IMR-90 (cell line): ENCODE results near the gene SMCP. TPM values are rescaled to one million over a fixed set of nuclear protein-coding genes. Genes with fewer than 3 reads are reported as not detected.

Experiments
- ATAC-seq: fragments of 200-7000 bp; cut with Tn5 transposase; 2 replicates; pipeline ENCODE4 v1.9.1; 2020; ENCODE audit warnings: low read depth, mild to moderate bottlenecking, moderate library complexity
- BruUV-seq: library from RNA; stranded (reverse); fragments of 400-500 nt; replicated peaks from 2 replicates; lab custom pipeline; 2021; lab: Mats Ljungman, UMichigan
- CTCF ChIA-PET: fragments of 300-600 bp; formaldehyde crosslinking; extraction: SDS; loops from one replicate; lab custom pipeline; 2021; ENCODE audit warnings: antibody characterized with exemption; lab: Yijun Ruan, JAX
- POLR2A ChIA-PET: fragments of 300-600 bp; sonication (Branson Sonifier 250); formaldehyde crosslinking; loops from one replicate; lab custom pipeline; 2022; ENCODE audit warnings: antibody characterized with exemption; ENCODE audit not compliant: unreplicated experiment; lab: Charles Lee
- DNase-seq: peaks from one replicate; pipeline ENCODE4 v3.0.0; 2013
- H2AFZ ChIP-seq: replicated peaks from 2 replicates; pipeline ENCODE3; 2013; ENCODE audit warnings: low read length, mild to moderate bottlenecking; ENCODE audit not compliant: poor library complexity
- H2AK5ac ChIP-seq: 2 replicates; pipeline ENCODE4 v1.6.1; 2013; ENCODE audit warnings: low read depth, low read length, inconsistent platforms
- H2AK9ac ChIP-seq: replicated peaks from 2 replicates; pipeline ENCODE3; 2013; ENCODE audit warnings: mild to moderate bottlenecking, low read depth, low read length, moderate library complexity; ENCODE audit not compliant: poor library complexity
- H2BK120ac ChIP-seq: 2 replicates; pipeline ENCODE4 v1.6.1; 2013; ENCODE audit warnings: low read depth, low read length, inconsistent platforms
- H2BK15ac ChIP-seq: 3 replicates; pipeline ENCODE4 v1.6.1; 2013; ENCODE audit warnings: low read depth, low read length, inconsistent platforms
- H2BK20ac ChIP-seq: 2 replicates; pipeline ENCODE4 v1.6.1; 2013; ENCODE audit warnings: low read depth, mild to moderate bottlenecking, inconsistent platforms, low read length, moderate library complexity
- H2BK5ac ChIP-seq: 2 replicates; pipeline ENCODE4 v1.6.1; 2013; ENCODE audit warnings: mild to moderate bottlenecking, low read depth, low read length, inconsistent platforms; ENCODE audit not compliant: poor library complexity, severe bottlenecking
- H3K14ac ChIP-seq: replicated peaks from 2 replicates; pipeline ENCODE4 v1.6.1; 2013; ENCODE audit warnings: low read depth, low read length, inconsistent platforms
- H3K18ac ChIP-seq: 2 replicates; pipeline ENCODE4 v1.6.1; 2013; ENCODE audit warnings: low read depth, low read length, control low read depth
- H3K23ac ChIP-seq: 2 replicates; pipeline ENCODE4 v1.6.1; 2013; ENCODE audit warnings: low read depth, low read length, inconsistent platforms
- H3K27ac ChIP-seq: 2 replicates; pipeline ENCODE4 v1.5.1; 2013; ENCODE audit warnings: mild to moderate bottlenecking, control low read depth, low read length; ENCODE audit not compliant: insufficient read depth
- H3K27me3 ChIP-seq: 2 replicates; pipeline ENCODE4 v1.6.1; 2013; ENCODE audit warnings: low read length; ENCODE audit not compliant: control insufficient read depth, insufficient read depth
- H3K36me3 ChIP-seq: 2 replicates; pipeline ENCODE4 v1.6.1; 2013; ENCODE audit warnings: low read length, mixed read lengths; ENCODE audit not compliant: control insufficient read depth, insufficient read depth
- H3K4ac ChIP-seq: 2 replicates; pipeline ENCODE4 v1.6.1; 2013; ENCODE audit warnings: low read depth, low read length, inconsistent platforms
- H3K4me1 ChIP-seq: 2 replicates; pipeline ENCODE4 v1.6.1; 2013; ENCODE audit warnings: low read length, mixed read lengths; ENCODE audit not compliant: control insufficient read depth, insufficient read depth
- H3K4me2 ChIP-seq: 2 replicates; pipeline ENCODE4 v1.6.1; 2013; ENCODE audit warnings: low read depth, mild to moderate bottlenecking, control low read depth, low read length, moderate library complexity
- H3K4me3 ChIP-seq: 2 replicates; pipeline ENCODE4 v1.5.1; 2013; ENCODE audit warnings: low read depth, mild to moderate bottlenecking, control low read depth, low read length, moderate library complexity; ENCODE audit not compliant: insufficient read depth
- H3K56ac ChIP-seq: 2 replicates; pipeline ENCODE4 v1.6.1; 2013; ENCODE audit warnings: low read length, inconsistent platforms; ENCODE audit not compliant: insufficient read depth; ENCODE audit errors: extremely low read depth
- H3K79me1 ChIP-seq, 2 experiments: 2 replicates each; pipeline ENCODE4 v1.6.1; 2013; ENCODE audit warnings: low read length in 2 of 2, inconsistent platforms in 1 of 2, low read depth in 1 of 2
- H3K9ac ChIP-seq: 2 replicates; pipeline ENCODE4 v1.6.1; 2013; ENCODE audit warnings: low read depth, low read length, control low read depth
- H3K9me1 ChIP-seq: 2 replicates; pipeline ENCODE4 v1.6.1; 2013; ENCODE audit warnings: low read length, inconsistent platforms; ENCODE audit not compliant: insufficient read depth
- H3K9me3 ChIP-seq: 2 replicates; pipeline ENCODE4 v1.6.1; 2013; ENCODE audit warnings: low read length; ENCODE audit not compliant: control insufficient read depth, insufficient read depth
- H4K20me1 ChIP-seq: 2 replicates; pipeline ENCODE4 v1.6.1; 2013; ENCODE audit warnings: low read length, inconsistent platforms; ENCODE audit not compliant: insufficient read depth
- H4K5ac ChIP-seq: 2 replicates; pipeline ENCODE4 v1.6.1; 2013; ENCODE audit warnings: mild to moderate bottlenecking, low read depth, low read length, control low read depth
- H4K8ac ChIP-seq, 2 experiments: 2 replicates each; pipeline ENCODE4 v1.6.1; 2013; ENCODE audit warnings: low read depth in 2 of 2, low read length in 2 of 2, control low read depth in 1 of 2, inconsistent platforms in 1 of 2
- H4K91ac ChIP-seq: 2 replicates; pipeline ENCODE4 v1.6.1; 2013; ENCODE audit warnings: low read depth, low read length, inconsistent platforms; ENCODE audit not compliant: insufficient read depth
- BHLHE40 ChIP-seq: fragments of 150-350 bp; IDR thresholded peaks from 2 replicates; pipeline ENCODE4 v1.6.1; 2016; ENCODE audit warnings: mild to moderate bottlenecking, low read depth, low read length
- CHD1 ChIP-seq: IDR thresholded peaks from 2 replicates; pipeline ENCODE4 v1.6.1; 2012; ENCODE audit warnings: low read depth, low read length, improper control_type of control experiment
- CTCF ChIP-seq: conservative IDR thresholded peaks from 2 replicates; pipeline ENCODE4 v1.5.1; 2012; ENCODE audit warnings: mild to moderate bottlenecking, low read depth, low read length, improper control_type of control experiment
- ELK1 ChIP-seq: fragments of 150-350 bp; IDR thresholded peaks from 2 replicates; pipeline ENCODE4 v1.6.1; 2016; ENCODE audit warnings: low read depth, mild to moderate bottlenecking, low read length, moderate library complexity, borderline replicate concordance
- FOS ChIP-seq: fragments of 150-350 bp; IDR thresholded peaks from 2 replicates; pipeline ENCODE4 v1.6.1; 2016; ENCODE audit warnings: low read depth, low read length
- MAFK ChIP-seq: IDR thresholded peaks from 2 replicates; pipeline ENCODE4 v1.6.1; 2012; ENCODE audit warnings: low read depth, low read length, improper control_type of control experiment
- MAZ ChIP-seq: IDR thresholded peaks from 2 replicates; pipeline ENCODE4 v1.6.1; 2012; ENCODE audit warnings: low read depth, mild to moderate bottlenecking, low read length, improper control_type of control experiment, moderate library complexity, borderline replicate concordance
- MXI1 ChIP-seq: IDR thresholded peaks from 2 replicates; pipeline ENCODE4 v1.6.1; 2012; ENCODE audit warnings: low read depth, mild to moderate bottlenecking, low read length, moderate library complexity, borderline replicate concordance
- NFE2L2 ChIP-seq: fragments of 150-350 bp; IDR thresholded peaks from 2 replicates; pipeline ENCODE4 v1.6.1; 2016; ENCODE audit warnings: low read depth, mild to moderate bottlenecking, low read length
- POLR2A ChIP-seq: IDR thresholded peaks from 2 replicates; pipeline ENCODE4 v1.6.1; 2012; ENCODE audit warnings: mild to moderate bottlenecking, low read depth, low read length
- RAD21 ChIP-seq: IDR thresholded peaks from 2 replicates; pipeline ENCODE4 v1.6.1; 2012; ENCODE audit warnings: low read length, improper control_type of control experiment
- RCOR1 ChIP-seq: IDR thresholded peaks from 2 replicates; pipeline ENCODE4 v1.6.1; 2012; ENCODE audit warnings: mild to moderate bottlenecking, low read length, improper control_type of control experiment; ENCODE audit not compliant: insufficient replicate concordance
- SMC3 ChIP-seq: fragments of 150-350 bp; IDR thresholded peaks from 2 replicates; pipeline ENCODE4 v1.6.1; 2016; ENCODE audit warnings: low read depth, mild to moderate bottlenecking, antibody characterized with exemption, low read length, moderate library complexity
- USF2 ChIP-seq: fragments of 150-350 bp; IDR thresholded peaks from 2 replicates; pipeline ENCODE4 v1.6.1; 2017; ENCODE audit warnings: mild to moderate bottlenecking, antibody characterized with exemption, low read length, low read depth
- WGBS, 2 experiments: methylation state at CpG; one replicate each; pipeline versions ENCODE4 v1.1.5 to v1.1.7; 2013; ENCODE audit warnings: missing lambda C conversion rate in 2 of 2; ENCODE audit not compliant: insufficient read length in 1 of 2; ENCODE audit errors: extremely low coverage in 2 of 2; 5-methylcytosine and 5-hydroxymethylcytosine counted together
- dilution Hi-C: fragments of 300-500 bp; cut with HindIII; formaldehyde crosslinking; loops from one replicate; pipeline ENCODE4 v1.14.3; 2018; ENCODE audit warnings: low sequenced_read_pairs; ENCODE audit not compliant: unreplicated experiment
- in situ Hi-C: fragments of 300-500 bp; cut with MboI; formaldehyde crosslinking; loops from 3 replicates; pipeline ENCODE4 v1.14.3; 2019; ENCODE audit warnings: low sequenced_read_pairs, inconsistent platforms, mixed read lengths
- intact Hi-C: fragments of 100-400 bp; cut with micrococcal nuclease; formaldehyde crosslinking; loops from 2 replicates; pipeline ENCODE4 v1.10.0; 2022
- polyA plus RNA-seq, 3 experiments: library from polyadenylated mRNA; depleted of rRNA; stranded (reverse); fragments of >200 nt; gene quantifications; 2 replicates each; pipeline ENCODE4 v1.2.3, GENCODE V29; 2012; ENCODE audit warnings: low replicate concordance in 1 of 3
- total RNA-seq: library from RNA; depleted of rRNA; stranded (reverse); fragments of >200 nt; gene quantifications from 2 replicates; pipeline ENCODE4 v1.2.3, GENCODE V29; 2012

The SMCP gene
- total and polyA plus RNA-seq, 2 of the 4 experiments (the other 2 are of a cell fraction) = not detected

GRCh38 chr1:152866321-152866720, 11.8 kb upstream of the SMCP start:
- Histone ChIP-seq H3K27ac (no peak overlapping the region), H2BK20ac (no peak overlapping the region), H3K4me1 (no peaks in the 10 kb centered on the region), H4K5ac (no peak overlapping the region), H3K56ac (no peak overlapping the region), H3K79me1 (no peaks in the 10 kb centered on the region), H2BK15ac (no peak overlapping the region), H4K20me1 (no peaks in the 10 kb centered on the region), H3K9ac (no peak overlapping the region), H4K91ac (no peak overlapping the region), H3K4ac (no peak overlapping the region), H2BK120ac (no peak overlapping the region), H3K4me3 (no peak overlapping the region), H3K18ac (no peak overlapping the region), H3K23ac (no peak overlapping the region), H3K14ac (no peak overlapping the region), H2BK5ac (no peak overlapping the region), H2AFZ (no peak overlapping the region), H4K8ac (no peak overlapping the region), H3K27me3 (no peaks in the 10 kb centered on the region), H2AK9ac (no peak overlapping the region), H3K36me3 (no peaks in the 10 kb centered on the region), H3K4me2 (no peak overlapping the region), H3K9me1 (no peaks in the 10 kb centered on the region), H3K9me3 (no peaks in the 10 kb centered on the region), H2AK5ac (no peak overlapping the region)
- dilution Hi-C loops = no loop called here
- WGBS, 2 experiments = no CpG with 5 or more reads among the region's 2 CpGs
- DNase-seq (no peak), ATAC-seq (no peak)
- CTCF ChIA-PET = no interaction called here
- no TSS peak for BruUV-seq
- in situ Hi-C loops = no loop called here
- POLR2A ChIA-PET = no interaction called here
- intact Hi-C loops = loop anchor here (1.0 kb wide), 1 partner anchor 65 kb away; no protein-coding TSS in a partner anchor
- no peak for TF ChIP-seq SMC3
- no peak for TF ChIP-seq CTCF
- TF ChIP-seq CHD1 = no peak
- TF ChIP-seq MAFK = no peak
- no peak for TF ChIP-seq MAZ
- no peak for TF ChIP-seq POLR2A
- TF ChIP-seq MXI1 = no peak
- TF ChIP-seq RAD21 = no peak
- TF ChIP-seq ELK1 = no peak
- TF ChIP-seq RCOR1 = no peak
- TF ChIP-seq USF2 = no peak
- TF ChIP-seq FOS = no peak
- no peak for TF ChIP-seq NFE2L2
- no peak for TF ChIP-seq BHLHE40
